ENCODE data around the gene PPP1R17.

The PPP1R17 gene

DNA sequence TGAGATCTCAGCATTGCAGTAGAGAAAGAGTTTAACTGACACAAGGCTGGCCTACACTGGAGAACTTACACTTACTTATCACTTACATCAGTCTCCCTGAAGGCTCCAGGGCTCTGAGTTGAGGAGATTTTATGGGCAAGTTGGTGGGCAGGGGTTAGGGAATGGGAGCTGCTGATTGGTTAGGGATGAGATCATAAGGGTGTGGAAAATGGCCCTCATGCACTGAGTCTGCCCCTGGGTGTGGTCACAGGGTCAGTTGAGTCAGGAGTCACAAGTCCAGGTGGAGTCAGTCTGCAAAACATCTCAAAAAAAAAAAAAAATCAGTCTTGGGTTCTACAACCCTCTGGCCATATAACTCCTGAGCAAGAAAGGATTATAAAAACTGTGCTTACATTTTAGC is 60.5 kb downstream of the PPP1R17 start:
- peaks cover 47% of the 10 kb centered on the region for H3K27me3 ChIP-seq (ENCODE audit: control insufficient read depth, insufficient read depth, low read length)
- no peaks in the 10 kb centered on the region for H3K36me3 ChIP-seq (ENCODE audit: control insufficient read depth, low read depth, low read length)
- no peaks in the 10 kb centered on the region for H3K9me3 ChIP-seq (ENCODE audit: control insufficient read depth, low read depth, low read length)
- H3K4me3 ChIP-seq (ENCODE audit: low read length) = no peak overlapping the region
- H3K27ac ChIP-seq (ENCODE audit: low read length) = no peak overlapping the region
- H3K9ac ChIP-seq (ENCODE audit: low read length) = no peak overlapping the region
- H3K4me1 ChIP-seq (ENCODE audit: control insufficient read depth, low read depth, low read length) = no peaks in the 10 kb centered on the region

DNA sequence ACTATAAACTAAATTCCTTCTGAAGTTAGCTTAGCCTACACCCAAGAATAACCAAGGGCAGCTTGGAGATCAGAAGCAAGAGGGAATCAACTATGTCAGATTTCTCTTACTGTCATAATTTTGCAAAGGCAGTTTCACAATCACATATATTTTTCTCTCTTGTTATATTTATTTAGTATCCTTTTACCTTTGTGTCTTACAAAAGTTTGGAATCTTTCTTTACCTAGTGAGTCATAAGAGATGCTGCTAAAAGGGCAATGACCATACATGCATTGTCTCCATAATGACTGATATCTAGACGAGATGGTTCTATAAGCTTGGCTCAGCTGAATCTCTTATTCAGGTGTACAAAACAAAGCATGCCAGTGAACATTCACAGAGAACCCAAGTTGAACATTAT is 61.1 kb downstream of the PPP1R17 start:
- no peak overlapping the region for H3K9ac ChIP-seq (ENCODE audit: low read length)
- H3K4me1 ChIP-seq (ENCODE audit: control insufficient read depth, low read depth, low read length) = no peaks in the 10 kb centered on the region
- H3K36me3 ChIP-seq (ENCODE audit: control insufficient read depth, low read depth, low read length) = no peaks in the 10 kb centered on the region
- no peak overlapping the region for H3K27ac ChIP-seq (ENCODE audit: low read length)
- H3K27me3 ChIP-seq (ENCODE audit: control insufficient read depth, insufficient read depth, low read length) = peaks cover 45% of the 10 kb centered on the region
- H3K9me3 ChIP-seq (ENCODE audit: control insufficient read depth, low read depth, low read length) = no peaks in the 10 kb centered on the region
- no peak overlapping the region for H3K4me3 ChIP-seq (ENCODE audit: low read length)

DNA sequence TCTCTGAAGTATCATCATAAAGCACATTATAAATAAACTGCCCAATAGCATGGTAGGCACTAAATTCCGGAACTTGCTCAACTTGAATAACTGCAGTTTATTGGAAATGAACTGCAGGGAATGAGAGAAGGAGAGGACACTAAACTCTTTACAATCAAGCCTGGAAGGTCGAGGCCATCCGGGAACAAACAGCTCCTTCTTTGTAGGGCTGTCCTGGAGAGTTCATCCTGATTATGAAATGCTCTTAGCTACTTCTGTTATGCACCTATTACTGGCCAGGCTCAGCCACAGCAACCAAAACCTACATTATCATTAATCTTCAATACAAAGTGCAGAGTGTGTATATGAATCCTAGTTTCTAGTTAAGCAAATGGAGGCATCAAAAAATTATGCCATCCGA is 64.7 kb downstream of the PPP1R17 start:
- no peaks in the 10 kb centered on the region for H3K4me1 ChIP-seq (ENCODE audit: control insufficient read depth, low read depth, low read length)
- no peaks in the 10 kb centered on the region for H3K9me3 ChIP-seq (ENCODE audit: control insufficient read depth, low read depth, low read length)
- no peak overlapping the region for H3K4me3 ChIP-seq (ENCODE audit: low read length)
- peaks cover 36% of the 10 kb centered on the region for H3K27me3 ChIP-seq (ENCODE audit: control insufficient read depth, insufficient read depth, low read length)
- no peaks in the 10 kb centered on the region for H3K36me3 ChIP-seq (ENCODE audit: control insufficient read depth, low read depth, low read length)
- H3K27ac ChIP-seq (ENCODE audit: low read length) = no peak overlapping the region
- no peak overlapping the region for H3K9ac ChIP-seq (ENCODE audit: low read length)
